SK-N-SH (cell line): ENCODE data around the gene GAS2L1. TPM values are rescaled to one million over a fixed set of nuclear protein-coding genes. Genes with fewer than 3 reads are reported as not detected.
A peak's percentile ranks its signal among the peaks of the same experiment; 100 is the strongest.

ENCODE experiments used
- CTCF ChIA-PET: fragments of 300-600, 350-600 bp; formaldehyde crosslinking; extraction: SDS; loops from one replicate; lab custom pipeline; 2021; lab: Yijun Ruan, JAX
- POLR2A ChIA-PET: fragments of 350-600 bp; sonication (Branson Sonifier 250); formaldehyde crosslinking; extraction: SDS; loops from one replicate; lab custom pipeline; 2020; ENCODE audit warnings: antibody characterized with exemption, inconsistent platforms; lab: Yijun Ruan, JAX
- DNase-seq: peaks from one replicate; pipeline ENCODE4 v3.0.0; 2012
- H2AFZ ChIP-seq: fragments of 200-600 bp; sonication (generic); 2 replicates; pipeline ENCODE4 v1.8.1; 2016; ENCODE audit warnings: antibody characterized with exemption, mild to moderate bottlenecking, low read depth
- H3F3A ChIP-seq: fragments of 200-600 bp; sonication (generic); replicated peaks from 2 replicates; pipeline ENCODE3; 2016; ENCODE audit warnings: antibody characterized with exemption, mild to moderate bottlenecking; ENCODE audit not compliant: insufficient read depth
- H3K27ac ChIP-seq, 2 experiments: fragments of 200-500 bp in 1 of 2; fragments of 200-600 bp in 1 of 2; sonication (Bioruptor generic) in 1 of 2; sonication (generic), shearing (Covaris generic) in 1 of 2; 2 replicates each; pipeline versions ENCODE4 v1.5.1 to v1.6.1; 2014 to 2016; ENCODE audit warnings: low read depth in 2 of 2, inconsistent platforms in 1 of 2, low read length in 1 of 2, mild to moderate bottlenecking in 1 of 2, mixed read lengths in 1 of 2
- H3K27me3 ChIP-seq: fragments of 200-600 bp; sonication (generic), shearing (Covaris generic); 2 replicates; pipeline ENCODE4 v1.6.1; 2016; ENCODE audit warnings: mixed run types; ENCODE audit not compliant: insufficient read depth
- H3K36me3 ChIP-seq, 2 experiments: fragments of 200-500 bp in 1 of 2; fragments of 200-600 bp in 1 of 2; sonication (Bioruptor generic) in 1 of 2; sonication (generic) in 1 of 2; replicated peaks in 1 of 2; 2 replicates each; pipeline versions ENCODE3 to v1.5.1; 2014 to 2016; ENCODE audit warnings: low read length in 1 of 2, mild to moderate bottlenecking in 1 of 2; ENCODE audit not compliant: insufficient read depth in 2 of 2, control insufficient read depth in 1 of 2
- H3K4me1 ChIP-seq, 2 experiments: fragments of 200-500 bp in 1 of 2; fragments of 200-600 bp in 1 of 2; sonication (Bioruptor generic) in 1 of 2; sonication (generic), shearing (Covaris generic) in 1 of 2; 2 replicates each; pipeline versions ENCODE4 v1.5.1 to v1.6.1; 2014 to 2016; ENCODE audit warnings: low read depth in 1 of 2, low read length in 1 of 2, mixed run types in 1 of 2; ENCODE audit not compliant: insufficient read depth in 2 of 2, control insufficient read depth in 1 of 2
- H3K4me2 ChIP-seq: fragments of 200-600 bp; sonication (generic), shearing (Covaris generic); 2 replicates; pipeline ENCODE4 v1.6.1; 2017; ENCODE audit warnings: mixed run types
- H3K4me3 ChIP-seq, 2 experiments: fragments of 200-500 bp in 1 of 2; fragments of 200-600 bp in 1 of 2; sonication (Bioruptor generic) in 1 of 2; sonication (generic), shearing (Covaris generic) in 1 of 2; 2 replicates each; pipeline versions ENCODE4 v1.5.1 to v1.8.1; 2014 to 2016; ENCODE audit warnings: low read depth in 2 of 2, inconsistent platforms in 1 of 2, low read length in 1 of 2, mild to moderate bottlenecking in 1 of 2, mixed read lengths in 1 of 2, moderate library complexity in 1 of 2
- H3K79me2 ChIP-seq: fragments of 200-600 bp; sonication (generic); 2 replicates; pipeline ENCODE4 v1.8.1; 2017; ENCODE audit warnings: mild to moderate bottlenecking; ENCODE audit not compliant: insufficient read depth
- H3K9ac ChIP-seq: fragments of 200-600 bp; sonication (generic); 2 replicates; pipeline ENCODE4 v1.6.1; 2017; ENCODE audit warnings: mixed run types
- H3K9me2 ChIP-seq: fragments of 200-600 bp; sonication (generic); 2 replicates; pipeline ENCODE4 v1.6.1; 2017; ENCODE audit warnings: mixed run types
- H3K9me3 ChIP-seq: fragments of 200-600 bp; sonication (generic); 2 replicates; pipeline ENCODE4 v1.6.1; 2017; ENCODE audit warnings: mixed run types, mild to moderate bottlenecking, moderate library complexity
- H4K20me1 ChIP-seq: fragments of 200-600 bp; sonication (generic); 2 replicates; pipeline ENCODE4 v1.6.1; 2017; ENCODE audit warnings: mild to moderate bottlenecking, mixed run types; ENCODE audit not compliant: insufficient read depth
- CHD2 ChIP-seq: fragments of 150-350 bp; IDR thresholded peaks from 2 replicates; pipeline ENCODE4 v1.6.1; 2018; ENCODE audit warnings: low read length; ENCODE audit not compliant: partially characterized antibody
- CTCF ChIP-seq: fragments of 200-600 bp; sonication (generic); IDR thresholded peaks from 2 replicates; pipeline ENCODE4 v1.6.1; 2017; ENCODE audit warnings: antibody characterized with exemption, mild to moderate bottlenecking, moderate library complexity
- ELF1 ChIP-seq: IDR thresholded peaks from 2 replicates; pipeline ENCODE4 v1.4.0; 2012
- EP300 ChIP-seq, 2 experiments: IDR thresholded peaks; 2 replicates each; pipeline versions ENCODE4 v1.4.0 to v1.6.1; 2012; ENCODE audit warnings: borderline replicate concordance in 1 of 2, low read depth in 1 of 2, low read length in 1 of 2
- FOXM1 ChIP-seq: IDR thresholded peaks from 2 replicates; pipeline ENCODE4 v1.4.0; 2012; ENCODE audit warnings: low read depth, mild to moderate bottlenecking
- IRF3 ChIP-seq: fragments of 150-350 bp; IDR thresholded peaks from 2 replicates; pipeline ENCODE4 v1.6.1; 2016; ENCODE audit warnings: mild to moderate bottlenecking, low read depth, low read length
- JUND ChIP-seq: IDR thresholded peaks from 2 replicates; pipeline ENCODE4 v1.4.0; 2012
- MEF2A ChIP-seq: IDR thresholded peaks from 2 replicates; pipeline ENCODE4 v1.4.0; 2012; ENCODE audit warnings: low read depth, borderline replicate concordance
- MXI1 ChIP-seq: IDR thresholded peaks from 2 replicates; pipeline ENCODE4 v1.6.1; 2012; ENCODE audit warnings: mild to moderate bottlenecking, low read depth, low read length, improper control_type of control experiment
- NFIC ChIP-seq: IDR thresholded peaks from 2 replicates; pipeline ENCODE4 v1.4.0; 2012; ENCODE audit warnings: borderline replicate concordance
- NRF1 ChIP-seq: IDR thresholded peaks from 2 replicates; pipeline ENCODE4 v1.6.1; 2012; ENCODE audit warnings: low read depth, mild to moderate bottlenecking, low read length
- POLR2AphosphoS5 ChIP-seq: IDR thresholded peaks from 2 replicates; pipeline ENCODE4 v1.6.1; 2012; ENCODE audit warnings: low read depth, low read length
- RAD21 ChIP-seq: IDR thresholded peaks from 2 replicates; pipeline ENCODE4 v1.6.1; 2012; ENCODE audit warnings: mild to moderate bottlenecking, low read length
- REST ChIP-seq: IDR thresholded peaks from 2 replicates; pipeline ENCODE4 v1.6.1; 2012; ENCODE audit warnings: mild to moderate bottlenecking, low read depth, low read length, moderate library complexity
- RFX5 ChIP-seq: IDR thresholded peaks from 2 replicates; pipeline ENCODE4 v1.6.1; 2012; ENCODE audit warnings: mild to moderate bottlenecking, improper control_type of control experiment, low read length
- TCF12 ChIP-seq: IDR thresholded peaks from 2 replicates; pipeline ENCODE4 v1.4.0; 2012
- TEAD4 ChIP-seq: IDR thresholded peaks from 2 replicates; pipeline ENCODE4 v1.4.0; 2012; ENCODE audit warnings: mild to moderate bottlenecking, borderline replicate concordance; ENCODE audit not compliant: insufficient read depth
- USF1 ChIP-seq: IDR thresholded peaks from 2 replicates; pipeline ENCODE4 v1.4.0; 2012; ENCODE audit warnings: low read depth, borderline replicate concordance
- YY1 ChIP-seq: IDR thresholded peaks from 2 replicates; pipeline ENCODE4 v1.4.0; 2012; ENCODE audit warnings: low read depth, mild to moderate bottlenecking
- ZBTB33 ChIP-seq: IDR thresholded peaks from 2 replicates; pipeline ENCODE4 v1.4.0; 2012; ENCODE audit warnings: low read depth, borderline replicate concordance
- WGBS: methylation state at CpG from one replicate; pipeline ENCODE4 v1.1.6; 2017; ENCODE audit warnings: low lambda C conversion rate; 5-methylcytosine and 5-hydroxymethylcytosine counted together
- polyA plus RNA-seq, 3 experiments: library from polyadenylated mRNA; depleted of rRNA; stranded (reverse); fragments of >200 nt; gene quantifications; 2 replicates each; pipeline ENCODE4 v1.2.3, GENCODE V29; 2012
- TF ChIP-seq, protein P1 (sequence below): IDR thresholded peaks from 2 replicates; pipeline ENCODE4 v1.4.0; 2012; ENCODE audit warnings: low read depth
- TF ChIP-seq, protein P2 (sequence below): fragments of 150-350 bp; IDR thresholded peaks from 2 replicates; pipeline ENCODE4 v1.6.1; 2017; ENCODE audit warnings: antibody characterized with exemption, low read length, low read depth, borderline replicate concordance

The GAS2L1 gene
- 16.8 and 21.8 TPM in 2 replicates for polyA plus RNA-seq (2012; rRNA removed)
- 9.2 and 14.9 TPM in 2 replicates for polyA plus RNA-seq (2012; cell fraction: cytosol; rRNA removed)
- polyA plus RNA-seq (2012; cell fraction: nucleus; rRNA removed), result 40.3 and 60.8 TPM in 2 replicates

DNA sequence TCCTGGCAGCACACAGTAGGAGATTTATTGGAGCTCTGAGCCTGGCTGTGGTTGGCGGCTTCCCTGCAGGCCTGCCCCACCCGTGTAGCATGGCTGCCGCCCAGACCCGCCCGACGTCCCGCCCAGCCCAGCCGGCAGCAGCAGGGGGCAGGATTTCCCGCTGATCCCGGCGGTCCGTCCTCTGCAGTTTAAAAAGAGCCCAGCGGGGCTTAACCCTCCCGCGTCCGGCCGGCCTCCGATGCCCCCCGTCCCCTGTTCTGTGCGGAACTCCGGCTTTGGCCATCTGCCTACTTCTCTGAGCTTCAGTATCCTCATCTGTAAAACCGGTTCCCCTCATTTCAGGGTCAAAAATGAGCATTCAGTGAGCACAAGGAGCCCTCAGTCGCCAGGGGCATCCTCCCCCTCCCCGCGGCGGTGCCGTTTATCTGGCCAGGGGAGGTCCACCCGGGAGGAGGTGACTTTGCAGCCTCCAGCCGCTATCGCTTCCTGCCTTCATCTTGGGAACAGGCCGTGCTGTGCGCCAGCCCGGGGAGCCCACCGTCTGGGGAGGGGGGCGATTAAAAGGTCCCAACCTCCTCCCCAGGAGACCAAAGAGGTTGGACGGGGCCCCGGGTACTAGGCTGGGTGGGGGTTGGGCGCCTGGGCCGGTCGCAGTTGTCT is at the start of gene GAS2L1:
GAS2L1 (plus strand) TSS at position 476 of the 660 bp plus-strand sequence. CDS start 1,456 bp downstream, outside the sequence.
- H2AFZ ChIP-seq, result peak within 1 kb of the TSS; percentile 89
- CTCF ChIA-PET, result interaction anchor here (0.6 to 3.3 kb wide), 17 partner anchors 8 to 69 kb away, joined by 3 to 63 read pairs (median 4); partner anchors contain the start of gene EWSR1
- H3K79me2 ChIP-seq, result peaks cover 30% of the 10 kb centered on the region
- DNase-seq, result peak; percentile 96
- POLR2A ChIA-PET, result interaction anchor here (1.1 kb wide), 1 partner anchor 248 kb away, joined by 4 read pairs; the partner anchor contains the start of gene THOC5
- peak within 1 kb of the TSS; percentile 74 to 85 for H3K4me3 ChIP-seq
- 2% methylated on average over 13 of the region's 40 CpGs for WGBS
- H4K20me1 ChIP-seq, result peaks cover 7% of the 10 kb centered on the region; the same call in 1 of the 2 replicates
- H3K4me2 ChIP-seq, result peak within 1 kb of the TSS; percentile 91
- H3K36me3 ChIP-seq, result peaks cover 0 to 1% of the 10 kb centered on the region in 2 experiments
- peaks cover 5% of the 10 kb centered on the region for H3F3A ChIP-seq
- no peaks in the 10 kb centered on the region for H3K27me3 ChIP-seq
- H3K27ac ChIP-seq, result peak within 1 kb of the TSS; percentile 88 to 89
- peak within 1 kb of the TSS; percentile 90 for H3K9ac ChIP-seq
- H3K9me2 ChIP-seq, result no peaks in the 10 kb centered on the region
- H3K4me1 ChIP-seq, result peaks cover 15 to 51% of the 10 kb centered on the region in 2 experiments; a peak in 3 of 4 replicates
- no peaks in the 10 kb centered on the region for H3K9me3 ChIP-seq
- TF ChIP-seq USF1, result no peak
- TF ChIP-seq FOXM1, result no peak
- no peak for TF ChIP-seq ZBTB33
- TF ChIP-seq CTCF, result peak; percentile 61
- TF ChIP-seq REST, result no peak
- peak; percentile 31; the same call in 1 of the 2 replicates for TF ChIP-seq POLR2AphosphoS5
- TF ChIP-seq, protein P1, sequence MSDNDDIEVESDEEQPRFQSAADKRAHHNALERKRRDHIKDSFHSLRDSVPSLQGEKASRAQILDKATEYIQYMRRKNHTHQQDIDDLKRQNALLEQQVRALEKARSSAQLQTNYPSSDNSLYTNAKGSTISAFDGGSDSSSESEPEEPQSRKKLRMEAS, result 0 out of 2 replicates have a peak, but pooled peaks have one; percentile 37
- no peak for TF ChIP-seq RFX5
- TF ChIP-seq TEAD4, result no peak
- TF ChIP-seq TCF12, result no peak
- peak; percentile 62 for TF ChIP-seq CHD2
- no peak for TF ChIP-seq JUND
- TF ChIP-seq NFIC, result no peak
- peak; percentile 77 for TF ChIP-seq YY1
- peak; percentile 65 for TF ChIP-seq RAD21
- no peak for TF ChIP-seq IRF3
- TF ChIP-seq EP300 (IDR thresholded peaks at IDR 0.05; ENCODE audit: borderline replicate concordance in 1 of 2, low read depth in 1 of 2, low read length in 1 of 2), result no peak; a peak in 1 of 4 replicates
- TF ChIP-seq, protein P2, sequence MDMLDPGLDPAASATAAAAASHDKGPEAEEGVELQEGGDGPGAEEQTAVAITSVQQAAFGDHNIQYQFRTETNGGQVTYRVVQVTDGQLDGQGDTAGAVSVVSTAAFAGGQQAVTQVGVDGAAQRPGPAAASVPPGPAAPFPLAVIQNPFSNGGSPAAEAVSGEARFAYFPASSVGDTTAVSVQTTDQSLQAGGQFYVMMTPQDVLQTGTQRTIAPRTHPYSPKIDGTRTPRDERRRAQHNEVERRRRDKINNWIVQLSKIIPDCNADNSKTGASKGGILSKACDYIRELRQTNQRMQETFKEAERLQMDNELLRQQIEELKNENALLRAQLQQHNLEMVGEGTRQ, result no peak
- TF ChIP-seq MEF2A, result no peak
- no peak for TF ChIP-seq NRF1
- TF ChIP-seq ELF1, result peak; percentile 21; the same call in 1 of the 2 replicates
- no peak for TF ChIP-seq MXI1
